Vagina (tissue), 2 donors: ENCODE results near the gene REM1.
"Not testable (repeated sequence)": the region's sequence is repeated elsewhere in the genome, so short reads cannot be mapped to it uniquely, and the experiment has no call there.

Source experiments
- POLR2A ChIP-seq, 2 donors: fragments of 450-650 bp; IDR thresholded peaks; one replicate each; pipeline ENCODE4 v1.6.1; 2017; ENCODE audit warnings: antibody characterized with exemption in 2 of 2, mild to moderate bottlenecking in 2 of 2, moderate library complexity in 2 of 2
- POLR2AphosphoS5 ChIP-seq, 2 donors: sonication (generic); formaldehyde crosslinking; IDR thresholded peaks; one replicate each; pipeline ENCODE4 v1.9.0; 2017; ENCODE audit warnings: antibody characterized with exemption in 2 of 2, mild to moderate bottlenecking in 2 of 2, low read depth in 1 of 2; ENCODE audit not compliant: insufficient read depth in 1 of 2
- TF ChIP-seq, protein P1 (sequence below), 3 experiments: fragments of 450-650 bp in 2 of 3; fragments of 200-600 bp in 1 of 3; sonication (generic) in 1 of 3; IDR thresholded peaks; one replicate each; pipeline ENCODE4 v1.5.1; 2017 to 2019; ENCODE audit warnings: antibody characterized with exemption in 3 of 3, mild to moderate bottlenecking in 2 of 3, moderate library complexity in 2 of 3

DNA sequence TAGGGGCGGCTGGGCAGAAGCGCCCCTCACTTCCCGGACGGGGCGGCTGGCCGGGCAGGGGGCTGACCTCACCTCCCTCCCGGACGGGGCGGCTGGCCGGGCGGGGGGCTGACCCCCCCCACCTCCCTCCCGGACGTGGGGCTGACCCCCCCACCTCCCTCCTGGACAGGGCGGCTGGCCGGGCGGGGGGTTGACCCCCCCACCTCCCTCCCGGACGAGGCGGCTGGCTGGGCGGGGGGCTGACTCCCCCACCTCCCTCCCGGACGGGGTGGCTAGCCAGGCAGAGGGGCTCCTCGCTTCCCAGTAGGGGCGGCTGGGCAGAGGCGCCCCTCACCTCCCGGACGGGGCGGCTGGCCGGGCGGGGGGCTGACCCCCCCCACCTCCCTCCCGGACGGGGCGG lies 4.1 kb upstream of the REM1 start:
- TF ChIP-seq, protein P1, sequence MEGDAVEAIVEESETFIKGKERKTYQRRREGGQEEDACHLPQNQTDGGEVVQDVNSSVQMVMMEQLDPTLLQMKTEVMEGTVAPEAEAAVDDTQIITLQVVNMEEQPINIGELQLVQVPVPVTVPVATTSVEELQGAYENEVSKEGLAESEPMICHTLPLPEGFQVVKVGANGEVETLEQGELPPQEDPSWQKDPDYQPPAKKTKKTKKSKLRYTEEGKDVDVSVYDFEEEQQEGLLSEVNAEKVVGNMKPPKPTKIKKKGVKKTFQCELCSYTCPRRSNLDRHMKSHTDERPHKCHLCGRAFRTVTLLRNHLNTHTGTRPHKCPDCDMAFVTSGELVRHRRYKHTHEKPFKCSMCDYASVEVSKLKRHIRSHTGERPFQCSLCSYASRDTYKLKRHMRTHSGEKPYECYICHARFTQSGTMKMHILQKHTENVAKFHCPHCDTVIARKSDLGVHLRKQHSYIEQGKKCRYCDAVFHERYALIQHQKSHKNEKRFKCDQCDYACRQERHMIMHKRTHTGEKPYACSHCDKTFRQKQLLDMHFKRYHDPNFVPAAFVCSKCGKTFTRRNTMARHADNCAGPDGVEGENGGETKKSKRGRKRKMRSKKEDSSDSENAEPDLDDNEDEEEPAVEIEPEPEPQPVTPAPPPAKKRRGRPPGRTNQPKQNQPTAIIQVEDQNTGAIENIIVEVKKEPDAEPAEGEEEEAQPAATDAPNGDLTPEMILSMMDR (IDR thresholded peaks at IDR 0.05): not testable (repeated sequence)
- TF ChIP-seq POLR2A (IDR thresholded peaks at IDR 0.05); POLR2AphosphoS5 (IDR thresholded peaks at IDR 0.05; ENCODE audit: insufficient read depth in 1 of 2, low read depth in 1 of 2): not testable (repeated sequence)
